Omental fat pad (tissue), 4 donors: ENCODE data around the gene AKAP6. TPM values are rescaled to one million over a fixed set of nuclear protein-coding genes. Genes with fewer than 3 reads are reported as not detected.

ENCODE experiments used
- ATAC-seq: fragments of 150-250 bp; one replicate; pipeline ENCODE4 v1.9.1; 2016; ENCODE audit warnings: mild to moderate bottlenecking, moderate library complexity; ENCODE audit not compliant: low FRiP score
- DNase-seq: peaks from one replicate; pipeline ENCODE4 v3.0.0-alpha.2; 2019; ENCODE audit warnings: low spot score
- total RNA-seq, 4 donors: library from RNA; depleted of rRNA; stranded (reverse); fragments of >200 nt; gene quantifications; one replicate each; pipeline ENCODE4 v1.1.0, GENCODE V29; 2016
- TF ChIP-seq, protein P1 (sequence below), 3 donors: fragments of 450-650 bp; IDR thresholded peaks; one replicate each; pipeline ENCODE4 v1.5.1; 2016 to 2017; ENCODE audit warnings: antibody characterized with exemption in 3 of 3, mild to moderate bottlenecking in 3 of 3, moderate library complexity in 2 of 3

AKAP6 gene
- total RNA-seq, 4 donors from 2014 or later = 3.3 to 8.7 (median 5.2) TPM

DNA sequence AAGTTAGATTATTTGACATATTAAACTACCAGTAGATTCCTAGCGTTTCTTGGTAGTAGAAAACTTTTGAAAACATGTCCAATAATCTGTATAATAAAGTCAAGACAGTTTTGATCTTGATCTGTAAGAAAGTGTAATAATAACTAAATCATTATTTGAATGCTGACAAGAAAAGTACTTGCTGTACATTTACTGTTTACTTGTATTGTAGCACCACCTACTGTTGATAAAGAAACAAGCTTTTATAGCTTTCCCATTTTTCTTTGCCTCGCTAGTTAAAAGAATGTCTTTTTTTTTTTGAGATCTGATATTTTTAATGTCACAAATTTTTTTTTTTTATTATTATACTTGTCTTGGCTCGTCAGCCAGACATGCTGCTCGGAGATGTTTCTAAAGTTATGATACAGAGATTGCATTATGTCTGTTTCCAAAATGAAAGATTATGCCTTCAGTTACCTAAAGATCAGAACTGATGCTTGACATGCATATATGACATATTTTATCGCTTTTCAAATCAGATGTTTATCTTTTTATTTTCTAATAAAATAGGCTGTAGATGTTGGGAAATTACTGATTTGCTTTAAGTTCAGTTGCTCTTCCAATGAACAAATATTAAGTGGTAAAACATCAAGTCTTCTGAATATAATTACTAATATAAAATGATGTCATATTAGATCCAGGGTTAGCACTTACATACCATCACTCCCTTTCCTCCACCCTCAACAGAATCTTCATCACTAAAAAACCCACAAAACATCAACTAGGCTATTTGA is 140.5 kb downstream of the AKAP6 start:
- TF ChIP-seq, protein P1, sequence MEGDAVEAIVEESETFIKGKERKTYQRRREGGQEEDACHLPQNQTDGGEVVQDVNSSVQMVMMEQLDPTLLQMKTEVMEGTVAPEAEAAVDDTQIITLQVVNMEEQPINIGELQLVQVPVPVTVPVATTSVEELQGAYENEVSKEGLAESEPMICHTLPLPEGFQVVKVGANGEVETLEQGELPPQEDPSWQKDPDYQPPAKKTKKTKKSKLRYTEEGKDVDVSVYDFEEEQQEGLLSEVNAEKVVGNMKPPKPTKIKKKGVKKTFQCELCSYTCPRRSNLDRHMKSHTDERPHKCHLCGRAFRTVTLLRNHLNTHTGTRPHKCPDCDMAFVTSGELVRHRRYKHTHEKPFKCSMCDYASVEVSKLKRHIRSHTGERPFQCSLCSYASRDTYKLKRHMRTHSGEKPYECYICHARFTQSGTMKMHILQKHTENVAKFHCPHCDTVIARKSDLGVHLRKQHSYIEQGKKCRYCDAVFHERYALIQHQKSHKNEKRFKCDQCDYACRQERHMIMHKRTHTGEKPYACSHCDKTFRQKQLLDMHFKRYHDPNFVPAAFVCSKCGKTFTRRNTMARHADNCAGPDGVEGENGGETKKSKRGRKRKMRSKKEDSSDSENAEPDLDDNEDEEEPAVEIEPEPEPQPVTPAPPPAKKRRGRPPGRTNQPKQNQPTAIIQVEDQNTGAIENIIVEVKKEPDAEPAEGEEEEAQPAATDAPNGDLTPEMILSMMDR (IDR thresholded peaks at IDR 0.05) = no peak
- DNase-seq = no peak
- ATAC-seq = peak; percentile 42

- ATAC-seq (no peak), DNase-seq (no peak)
- TF ChIP-seq, protein P1 (IDR thresholded peaks at IDR 0.05) = no peak
Observed at GRCh38 chr14:32470161-32470715, 141.1 kb downstream of the AKAP6 start.

- no peak for ATAC-seq
- DNase-seq = no peak
- TF ChIP-seq, protein P1 (IDR thresholded peaks at IDR 0.05) = no peak
Observed at GRCh38 chr14:32471181-32471580, 142.1 kb downstream of the AKAP6 start.

GRCh38 chr14:32472076-32472475 is 143.0 kb downstream of the AKAP6 start:
- TF ChIP-seq, protein P1 (IDR thresholded peaks at IDR 0.05) = no peak
- ATAC-seq (no peak), DNase-seq (no peak)

- DNase-seq (no peak), ATAC-seq (no peak)
- TF ChIP-seq, protein P1 (IDR thresholded peaks at IDR 0.05) = no peak
Observed at GRCh38 chr14:32472512-32473463, 143.7 kb downstream of the AKAP6 start.

GRCh38 chr14:32473464-32473855 is 144.4 kb downstream of the AKAP6 start:
- ATAC-seq (peak; percentile 73), DNase-seq (peak; percentile 36)
- TF ChIP-seq, protein P1 (IDR thresholded peaks at IDR 0.05) = no peak
